Upper lobe of right lung (tissue), 1 donor: ENCODE data around the gene CNTN1. TPM values are rescaled to one million over a fixed set of nuclear protein-coding genes. Genes with fewer than 3 reads are reported as not detected.

Experiments used
- ATAC-seq: fragments of 200-7000 bp; cut with Tn5 transposase; one replicate; pipeline ENCODE4 v1.9.1; 2020; ENCODE audit warnings: mild to moderate bottlenecking, moderate library complexity
- DNase-seq: peaks from one replicate; pipeline ENCODE4 v3.0.0-alpha.2; 2020
- H3K27ac ChIP-seq: fragments of 200-600 bp; one replicate; pipeline ENCODE4 v1.8.0; 2022
- H3K27me3 ChIP-seq: fragments of 200-600 bp; one replicate; pipeline ENCODE4 v1.8.0; 2022; ENCODE audit warnings: mild to moderate bottlenecking
- H3K36me3 ChIP-seq: fragments of 200-600 bp; one replicate; pipeline ENCODE4 v1.8.0; 2022
- H3K4me1 ChIP-seq: fragments of 200-600 bp; one replicate; pipeline ENCODE4 v1.8.0; 2022
- H3K4me3 ChIP-seq: fragments of 200-600 bp; one replicate; pipeline ENCODE4 v1.8.0; 2022; ENCODE audit warnings: mild to moderate bottlenecking
- H3K9me3 ChIP-seq: fragments of 200-600 bp; one replicate; pipeline ENCODE4 v1.8.0; 2022
- CTCF ChIP-seq: fragments of 200-600 bp; IDR thresholded peaks from one replicate; pipeline ENCODE4 v1.8.0; 2022; ENCODE audit warnings: antibody characterized with exemption
- intact Hi-C: fragments of 100-400 bp; cut with DNase I; formaldehyde crosslinking; loops from one replicate; pipeline ENCODE4 v1.11.0; 2022
- total RNA-seq: library from RNA; stranded (reverse); fragmentation: NEBNext Ultra II Directional; extraction: Animal tissue kit (Norgen Biotek cat#: 25700); gene quantifications from one replicate; pipeline ENCODE4 v1.2.1, GENCODE V29; 2021
- donor health status: DM: no; HTN: yes; CAD: no; lungs with severe emphysema.

The CNTN1 gene
- total RNA-seq, 1 donor from 2014 or later: 15.1 TPM

DNA sequence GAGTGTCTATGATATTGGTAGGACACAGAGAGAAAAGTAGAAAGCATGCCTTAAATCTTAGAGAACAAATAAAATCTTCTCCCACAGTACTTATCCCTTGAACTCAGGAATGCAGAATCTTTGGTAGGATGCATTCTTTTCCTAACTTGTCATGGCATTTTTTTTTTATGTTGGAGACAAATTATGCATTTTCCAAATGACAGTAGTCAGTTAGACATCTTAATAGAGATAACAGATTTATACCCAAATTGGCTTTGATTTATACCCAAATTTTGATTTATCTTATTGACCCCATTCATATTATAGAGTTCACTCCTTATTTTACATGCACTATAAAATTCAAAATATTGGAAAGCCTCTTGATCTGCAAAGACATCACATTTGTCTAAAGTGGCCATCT is 132.9 kb downstream of the CNTN1 start:
- TF ChIP-seq CTCF: no peak
- intact Hi-C loops: no loop called here
- H3K27me3 ChIP-seq: no peaks in the 10 kb centered on the region
- ATAC-seq (no peak), DNase-seq (no peak)
- no peak overlapping the region for H3K27ac ChIP-seq
- H3K36me3 ChIP-seq: no peaks in the 10 kb centered on the region
- H3K4me1 ChIP-seq: no peaks in the 10 kb centered on the region
- H3K4me3 ChIP-seq: no peak overlapping the region
- no peaks in the 10 kb centered on the region for H3K9me3 ChIP-seq

DNA sequence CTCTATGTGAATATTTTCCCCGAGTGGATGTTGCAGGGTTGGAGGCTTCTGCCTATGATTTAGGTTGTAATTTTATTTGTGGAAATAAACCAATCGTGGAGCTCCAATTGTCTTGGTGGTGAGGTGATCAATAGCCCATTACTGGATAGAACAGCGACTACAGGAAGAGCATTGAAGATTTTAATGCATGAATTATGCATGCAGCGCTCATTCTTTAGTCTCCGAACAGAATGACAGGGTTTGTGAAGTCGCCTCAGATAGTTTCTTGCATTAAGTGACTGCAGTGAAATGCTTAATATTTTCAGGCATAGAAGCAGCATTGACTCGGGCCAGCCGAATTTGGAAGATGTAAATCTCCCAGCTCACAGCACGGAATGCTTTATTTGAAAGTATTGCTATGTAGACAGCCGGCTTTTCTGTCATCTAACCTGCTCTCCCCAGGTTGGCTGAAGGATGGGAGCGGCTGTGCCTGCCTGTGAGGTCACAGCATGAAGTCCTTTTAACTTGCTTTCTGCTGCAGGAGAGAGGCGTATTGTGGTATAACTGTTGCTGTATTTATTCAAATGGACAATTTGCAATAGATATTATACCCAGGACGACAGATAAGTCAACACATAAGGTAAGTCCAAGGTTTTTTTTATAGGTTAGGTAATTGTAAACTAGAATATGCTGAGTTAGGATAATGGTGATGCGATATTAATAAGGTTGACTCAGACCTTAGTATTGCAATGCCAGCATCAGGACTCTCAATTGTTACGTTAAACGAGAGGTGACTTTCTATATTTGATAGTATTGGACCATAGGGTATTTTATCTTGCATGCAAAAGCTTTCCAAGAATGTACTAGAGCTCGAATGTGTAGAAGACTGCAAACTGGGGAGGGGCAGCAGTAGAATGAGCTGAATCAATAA is 135.7 kb downstream of the CNTN1 start:
- Histone ChIP-seq H3K4me3 (no peak overlapping the region), H3K27me3 (no peaks in the 10 kb centered on the region), H3K36me3 (no peaks in the 10 kb centered on the region), H3K4me1 (no peaks in the 10 kb centered on the region), H3K9me3 (no peaks in the 10 kb centered on the region), H3K27ac (no peak overlapping the region)
- TF ChIP-seq CTCF: no peak
- ATAC-seq (no peak), DNase-seq (no peak)
- intact Hi-C loops: no loop called here

GRCh38 chr12:40828593-40828990 is 136.4 kb downstream of the CNTN1 start:
- intact Hi-C loops: no loop called here
- DNase-seq: no peak
- Histone ChIP-seq H3K4me3 (no peak overlapping the region), H3K27me3 (no peaks in the 10 kb centered on the region), H3K4me1 (no peaks in the 10 kb centered on the region), H3K36me3 (no peaks in the 10 kb centered on the region), H3K27ac (no peak overlapping the region), H3K9me3 (no peaks in the 10 kb centered on the region)
- ATAC-seq: no peak
- no peak for TF ChIP-seq CTCF

GRCh38 chr12:40829738-40830144 is 137.5 kb downstream of the CNTN1 start:
- H3K27me3 ChIP-seq: no peaks in the 10 kb centered on the region
- intact Hi-C loops: no loop called here
- no peaks in the 10 kb centered on the region for H3K36me3 ChIP-seq
- H3K9me3 ChIP-seq: no peaks in the 10 kb centered on the region
- no peak for ATAC-seq
- TF ChIP-seq CTCF: no peak
- H3K4me1 ChIP-seq: no peaks in the 10 kb centered on the region
- H3K27ac ChIP-seq: no peak overlapping the region
- no peak overlapping the region for H3K4me3 ChIP-seq
- DNase-seq: no peak

GRCh38 chr12:40831916-40832315 is 139.7 kb downstream of the CNTN1 start:
- Histone ChIP-seq H3K27ac (no peak overlapping the region), H3K4me1 (no peaks in the 10 kb centered on the region), H3K4me3 (no peak overlapping the region), H3K36me3 (no peaks in the 10 kb centered on the region), H3K27me3 (no peaks in the 10 kb centered on the region), H3K9me3 (no peaks in the 10 kb centered on the region)
- TF ChIP-seq CTCF: no peak
- ATAC-seq (no peak), DNase-seq (no peak)
- intact Hi-C loops: no loop called here
